Transverse colon (tissue), 3 donors: ENCODE results near the gene CNKSR1.

ENCODE experiments used
- CTCF ChIP-seq, 5 experiments: fragments of 200-600 bp in 3 of 5; fragments of 450-650 bp in 2 of 5; sonication (generic) in 3 of 5; IDR thresholded peaks; 1 replicate in 2 of 5; 2 replicates in 3 of 5; pipeline ENCODE4 v1.5.1; 2016 to 2017; ENCODE audit warnings: antibody characterized with exemption in 5 of 5, inconsistent platforms in 3 of 5, mild to moderate bottlenecking in 2 of 5, moderate library complexity in 1 of 5
- POLR2A ChIP-seq: fragments of 450-650 bp; IDR thresholded peaks from one replicate; pipeline ENCODE4 v1.6.1; 2016; ENCODE audit warnings: antibody characterized with exemption, mild to moderate bottlenecking, moderate library complexity

- TF ChIP-seq POLR2A (no peak), CTCF (IDR thresholded peaks at IDR 0.05) (no peak)
These were observed 14.4 kb downstream of the CNKSR1 start for GRCh38 chr1:26191739-26192138.
